K562 (cell line): ENCODE measurements around the gene ANO1. TPM values are rescaled to one million over a fixed set of nuclear protein-coding genes. Genes with fewer than 3 reads are reported as not detected.
A peak's percentile ranks its signal among the peaks of the same experiment; 100 is the strongest.

ENCODE experiments used
- ARHGAP35 ChIP-seq: fragments of 450-650 bp; IDR thresholded peaks from 2 replicates; pipeline ENCODE4 v1.6.1; 2018; ENCODE audit not compliant: partially characterized antibody
- BACH1 ChIP-seq: fragments of 200-800 bp; sonication (Bioruptor generic); IDR thresholded peaks from 2 replicates; pipeline ENCODE4 v1.6.1; 2016; ENCODE audit warnings: missing genetic modification characterization, missing compliant biosample characterization
- CHD2 ChIP-seq: IDR thresholded peaks from 2 replicates; pipeline ENCODE4 v1.6.1; 2011; ENCODE audit warnings: low read depth, low read length
- GTF2F1 ChIP-seq: IDR thresholded peaks from 2 replicates; pipeline ENCODE4 v1.6.1; 2011; ENCODE audit warnings: low read depth, low read length, improper control_type of control experiment
- HBP1 ChIP-seq: fragments of 450-650 bp; formaldehyde crosslinking; IDR thresholded peaks from 2 replicates; pipeline ENCODE4 v1.4.0; 2022; ENCODE audit warnings: missing genetic modification characterization
- KHSRP ChIP-seq: fragments of 450-650 bp; IDR thresholded peaks from 2 replicates; pipeline ENCODE4 v1.6.1; 2017
- KLF13 ChIP-seq: fragments of 450-650 bp; IDR thresholded peaks from 2 replicates; pipeline ENCODE4 v1.6.1; 2016; ENCODE audit warnings: missing genetic modification characterization, low read depth, mild to moderate bottlenecking, missing compliant biosample characterization, moderate library complexity, borderline replicate concordance
- MYC ChIP-seq, 2 experiments: fragments of 250-450 bp in 1 of 2; sonication (Bioruptor Pico) in 1 of 2; IDR thresholded peaks; 2 replicates each; pipeline versions ENCODE4 v1.5.1 to v1.6.1; 2012 to 2021; ENCODE audit warnings: low read depth in 2 of 2, borderline replicate concordance in 1 of 2, improper control_type of control experiment in 1 of 2, low read length in 1 of 2, mild to moderate bottlenecking in 1 of 2, moderate library complexity in 1 of 2
- SMARCA4 ChIP-seq: fragments of 450-650 bp; IDR thresholded peaks from 2 replicates; pipeline ENCODE4 v1.6.1; 2016
- TFAP4 ChIP-seq: sonication (generic); formaldehyde crosslinking; IDR thresholded peaks from 2 replicates; pipeline ENCODE4 v1.8.0; 2022; ENCODE audit warnings: missing genetic modification reagents, mild to moderate bottlenecking, moderate library complexity, borderline replicate concordance
- TRIM24 ChIP-seq, 2 experiments: fragments of 450-650 bp; IDR thresholded peaks; 2 replicates each; pipeline ENCODE4 v1.6.1; 2016
- ZFPM2 ChIP-seq: fragments of 250-450 bp; sonication (Bioruptor Pico); IDR thresholded peaks from 2 replicates; pipeline ENCODE4 v1.5.1; 2022; ENCODE audit warnings: mild to moderate bottlenecking
- ZNF316 ChIP-seq: fragments of 450-650 bp; IDR thresholded peaks from 2 replicates; pipeline ENCODE4 v1.6.1; 2016
- ZNF444 ChIP-seq: fragments of 250-450 bp; sonication (Bioruptor Pico); IDR thresholded peaks from 2 replicates; pipeline ENCODE4 v1.4.0; 2020; ENCODE audit warnings: mild to moderate bottlenecking, moderate library complexity
- polyA plus RNA-seq, 8 experiments: library from polyadenylated mRNA; depleted of rRNA in 4 of 8; stranded (reverse) in 5 of 8; unstranded in 3 of 8; fragments of >200 nt; fragmentation: Nextera tagmentation in 2 of 8; fragmentation: Illumina TruSeq in 1 of 8; extraction: Ambion mirVana in 2 of 8; extraction: Trizol in 1 of 8; gene quantifications; 2 replicates each; pipeline versions ENCODE4 v1.2.1 to v1.2.3, GENCODE V29; 2011 to 2014; ENCODE audit warnings: inconsistent platforms in 1 of 8, missing spikeins in 1 of 8
- total RNA-seq, 7 experiments: library from RNA; depleted of rRNA in 6 of 7; stranded (reverse); fragments of >200 nt in 6 of 7; fragmentation: Illumina TruSeq in 2 of 7; extraction: Trizol in 2 of 7; gene quantifications; 2 replicates each; pipeline versions ENCODE4 v1.2.1 to v1.2.3, GENCODE V29; 2011 to 2021; ENCODE audit warnings: low replicate concordance in 1 of 7
- TF ChIP-seq, protein P1 (sequence below), 2 experiments: fragments of 450-650 bp; formaldehyde crosslinking in 1 of 2; IDR thresholded peaks; 2 replicates each; pipeline versions ENCODE4 v1.4.0 to v1.6.1; 2014 to 2020; ENCODE audit warnings: mild to moderate bottlenecking in 2 of 2, borderline replicate concordance in 1 of 2, low read depth in 1 of 2
- TF ChIP-seq, protein P2 (sequence below): sonication (generic); formaldehyde crosslinking; IDR thresholded peaks from 2 replicates; pipeline ENCODE4 v1.8.0; 2022; ENCODE audit warnings: mild to moderate bottlenecking, low read depth, missing genetic modification reagents

Gene ANO1
- total and polyA plus RNA-seq, 9 of the 15 experiments (the other 6 are each of a cell fraction or from before 2014, with no cell fraction given), result not detected

DNA sequence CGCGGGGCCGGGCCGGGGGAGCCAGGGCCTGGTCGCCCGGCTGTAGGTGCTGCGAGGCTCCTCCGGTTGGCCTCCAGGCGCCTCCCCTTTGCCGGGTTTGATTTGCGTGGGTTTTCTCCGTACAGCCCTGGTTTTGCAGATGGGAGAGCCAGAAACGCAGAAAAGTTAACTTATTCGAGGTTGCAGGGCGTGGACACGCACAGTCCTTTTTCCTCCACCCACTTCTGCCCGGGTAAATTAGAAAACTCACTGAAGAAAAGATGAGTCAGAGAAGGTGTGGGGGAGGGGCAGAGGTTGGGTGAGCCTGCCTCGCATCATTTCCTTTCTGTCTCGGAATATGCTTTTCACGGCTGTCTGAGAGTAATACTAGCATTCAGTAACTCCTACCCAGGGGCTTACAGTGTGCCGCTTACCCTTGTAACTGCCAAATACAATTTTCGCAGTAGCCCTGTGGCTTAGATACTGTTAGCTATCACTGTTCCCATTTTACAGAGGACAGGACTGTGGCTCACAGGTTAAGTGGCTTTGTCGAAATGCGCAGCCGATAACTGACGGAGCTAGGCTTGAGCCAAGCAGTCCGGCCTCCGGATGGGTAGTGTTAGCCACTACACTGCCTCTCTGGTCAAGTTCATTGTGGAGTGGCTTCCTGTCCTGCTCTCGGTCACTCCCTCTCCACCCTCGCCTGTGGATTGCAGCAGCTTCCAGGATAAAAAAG is 125.8 kb downstream of the ANO1 start (continued):
- TF ChIP-seq, protein P1, sequence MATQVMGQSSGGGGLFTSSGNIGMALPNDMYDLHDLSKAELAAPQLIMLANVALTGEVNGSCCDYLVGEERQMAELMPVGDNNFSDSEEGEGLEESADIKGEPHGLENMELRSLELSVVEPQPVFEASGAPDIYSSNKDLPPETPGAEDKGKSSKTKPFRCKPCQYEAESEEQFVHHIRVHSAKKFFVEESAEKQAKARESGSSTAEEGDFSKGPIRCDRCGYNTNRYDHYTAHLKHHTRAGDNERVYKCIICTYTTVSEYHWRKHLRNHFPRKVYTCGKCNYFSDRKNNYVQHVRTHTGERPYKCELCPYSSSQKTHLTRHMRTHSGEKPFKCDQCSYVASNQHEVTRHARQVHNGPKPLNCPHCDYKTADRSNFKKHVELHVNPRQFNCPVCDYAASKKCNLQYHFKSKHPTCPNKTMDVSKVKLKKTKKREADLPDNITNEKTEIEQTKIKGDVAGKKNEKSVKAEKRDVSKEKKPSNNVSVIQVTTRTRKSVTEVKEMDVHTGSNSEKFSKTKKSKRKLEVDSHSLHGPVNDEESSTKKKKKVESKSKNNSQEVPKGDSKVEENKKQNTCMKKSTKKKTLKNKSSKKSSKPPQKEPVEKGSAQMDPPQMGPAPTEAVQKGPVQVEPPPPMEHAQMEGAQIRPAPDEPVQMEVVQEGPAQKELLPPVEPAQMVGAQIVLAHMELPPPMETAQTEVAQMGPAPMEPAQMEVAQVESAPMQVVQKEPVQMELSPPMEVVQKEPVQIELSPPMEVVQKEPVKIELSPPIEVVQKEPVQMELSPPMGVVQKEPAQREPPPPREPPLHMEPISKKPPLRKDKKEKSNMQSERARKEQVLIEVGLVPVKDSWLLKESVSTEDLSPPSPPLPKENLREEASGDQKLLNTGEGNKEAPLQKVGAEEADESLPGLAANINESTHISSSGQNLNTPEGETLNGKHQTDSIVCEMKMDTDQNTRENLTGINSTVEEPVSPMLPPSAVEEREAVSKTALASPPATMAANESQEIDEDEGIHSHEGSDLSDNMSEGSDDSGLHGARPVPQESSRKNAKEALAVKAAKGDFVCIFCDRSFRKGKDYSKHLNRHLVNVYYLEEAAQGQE (IDR thresholded peaks at IDR 0.05; ENCODE audit: borderline replicate concordance), result no peak
- TF ChIP-seq, protein P1 (CRISPR knock-in tag; IDR thresholded peaks at IDR 0.05; ENCODE audit: low read depth), result 0 out of 2 replicates have a peak, but pooled peaks have one; percentile 36
- TF ChIP-seq SMARCA4 (peak; percentile 64; the same call in 1 of the 2 replicates), GTF2F1 (no peak), ZFPM2 (CRISPR knock-in tag) (no peak), CHD2 (peak; percentile 46; the same call in 1 of the 2 replicates), BACH1 (tag) (peak; percentile 64), TRIM24 (IDR thresholded peaks at IDR 0.05) (no peak), HBP1 (CRISPR knock-in tag) (no peak), KLF13 (no peak), MYC (IDR thresholded peaks at IDR 0.05; ENCODE audit: low read depth, low read length) (peak; percentile 49; the same call in 1 of the 2 replicates), MYC (CRISPR knock-in tag; IDR thresholded peaks at IDR 0.05; ENCODE audit: borderline replicate concordance, low read depth) (no peak), ARHGAP35 (no peak), TFAP4 (CRISPR knock-in tag) (peak; percentile 28; the same call in 1 of the 2 replicates), ZNF444 (CRISPR knock-in tag) (no peak), ZNF316 (peak; percentile 51), KHSRP (no peak)
- TF ChIP-seq, protein P2, sequence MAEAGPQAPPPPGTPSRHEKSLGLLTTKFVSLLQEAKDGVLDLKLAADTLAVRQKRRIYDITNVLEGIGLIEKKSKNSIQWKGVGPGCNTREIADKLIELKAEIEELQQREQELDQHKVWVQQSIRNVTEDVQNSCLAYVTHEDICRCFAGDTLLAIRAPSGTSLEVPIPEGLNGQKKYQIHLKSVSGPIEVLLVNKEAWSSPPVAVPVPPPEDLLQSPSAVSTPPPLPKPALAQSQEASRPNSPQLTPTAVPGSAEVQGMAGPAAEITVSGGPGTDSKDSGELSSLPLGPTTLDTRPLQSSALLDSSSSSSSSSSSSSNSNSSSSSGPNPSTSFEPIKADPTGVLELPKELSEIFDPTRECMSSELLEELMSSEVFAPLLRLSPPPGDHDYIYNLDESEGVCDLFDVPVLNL (CRISPR knock-in tag), result no peak; the same call in 1 of the 2 replicates
